IMR-90 (cell line): ENCODE data around the gene TLR9.

Experiments
- BHLHE40 ChIP-seq: fragments of 150-350 bp; IDR thresholded peaks from 2 replicates; pipeline ENCODE4 v1.6.1; 2016; ENCODE audit warnings: mild to moderate bottlenecking, low read depth, low read length
- CEBPB ChIP-seq: IDR thresholded peaks from 2 replicates; pipeline ENCODE4 v1.6.1; 2012; ENCODE audit warnings: low read depth, low read length, improper control_type of control experiment
- CHD1 ChIP-seq: IDR thresholded peaks from 2 replicates; pipeline ENCODE4 v1.6.1; 2012; ENCODE audit warnings: low read depth, low read length, improper control_type of control experiment
- CTCF ChIP-seq: conservative IDR thresholded peaks from 2 replicates; pipeline ENCODE4 v1.5.1; 2012; ENCODE audit warnings: mild to moderate bottlenecking, low read depth, low read length, improper control_type of control experiment
- ELK1 ChIP-seq: fragments of 150-350 bp; IDR thresholded peaks from 2 replicates; pipeline ENCODE4 v1.6.1; 2016; ENCODE audit warnings: low read depth, mild to moderate bottlenecking, low read length, moderate library complexity, borderline replicate concordance
- FOS ChIP-seq: fragments of 150-350 bp; IDR thresholded peaks from 2 replicates; pipeline ENCODE4 v1.6.1; 2016; ENCODE audit warnings: low read depth, low read length
- MAFK ChIP-seq: IDR thresholded peaks from 2 replicates; pipeline ENCODE4 v1.6.1; 2012; ENCODE audit warnings: low read depth, low read length, improper control_type of control experiment
- MXI1 ChIP-seq: IDR thresholded peaks from 2 replicates; pipeline ENCODE4 v1.6.1; 2012; ENCODE audit warnings: low read depth, mild to moderate bottlenecking, low read length, moderate library complexity, borderline replicate concordance
- POLR2A ChIP-seq: IDR thresholded peaks from 2 replicates; pipeline ENCODE4 v1.6.1; 2012; ENCODE audit warnings: mild to moderate bottlenecking, low read depth, low read length
- RAD21 ChIP-seq: IDR thresholded peaks from 2 replicates; pipeline ENCODE4 v1.6.1; 2012; ENCODE audit warnings: low read length, improper control_type of control experiment
- RCOR1 ChIP-seq: IDR thresholded peaks from 2 replicates; pipeline ENCODE4 v1.6.1; 2012; ENCODE audit warnings: mild to moderate bottlenecking, low read length, improper control_type of control experiment; ENCODE audit not compliant: insufficient replicate concordance
- RFX5 ChIP-seq: IDR thresholded peaks from 2 replicates; pipeline ENCODE4 v1.8.0; 2012; ENCODE audit warnings: low read depth, mild to moderate bottlenecking, low read length, moderate library complexity
- SMC3 ChIP-seq: fragments of 150-350 bp; IDR thresholded peaks from 2 replicates; pipeline ENCODE4 v1.6.1; 2016; ENCODE audit warnings: low read depth, mild to moderate bottlenecking, antibody characterized with exemption, low read length, moderate library complexity
- USF2 ChIP-seq: fragments of 150-350 bp; IDR thresholded peaks from 2 replicates; pipeline ENCODE4 v1.6.1; 2017; ENCODE audit warnings: mild to moderate bottlenecking, antibody characterized with exemption, low read length, low read depth

- no peak for TF ChIP-seq CTCF
- TF ChIP-seq ELK1, result no peak
- TF ChIP-seq SMC3, result no peak
- no peak for TF ChIP-seq POLR2A
- TF ChIP-seq FOS, result no peak
- TF ChIP-seq MXI1, result no peak
- no peak for TF ChIP-seq MAFK
- no peak for TF ChIP-seq RFX5
- TF ChIP-seq BHLHE40, result no peak
- TF ChIP-seq USF2, result no peak
- TF ChIP-seq CEBPB, result no peak
- TF ChIP-seq CHD1, result no peak
- no peak for TF ChIP-seq RCOR1
- TF ChIP-seq RAD21, result no peak
Observed at GRCh38 chr3:52218026-52218425, 7.4 kb downstream of the TLR9 start.
